HCT116 (cell line): Measurements from ENCODE around the gene KMT2B. TPM values are rescaled to one million over a fixed set of nuclear protein-coding genes. Genes with fewer than 3 reads are reported as not detected.

ENCODE experiments used
- ATAC-seq: fragments of 200-7000 bp; cut with Tn5 transposase; 2 replicates; pipeline ENCODE4 v1.9.1; 2020; ENCODE audit warnings: mild to moderate bottlenecking, moderate library complexity
- BruUV-seq: library from RNA; stranded (reverse); fragments of 400-500 nt; replicated peaks from 2 replicates; lab custom pipeline; 2021; lab: Mats Ljungman, UMichigan
- CTCF ChIA-PET: fragments of 300-600 bp; sonication (Branson Sonifier 250); formaldehyde crosslinking; loops from one replicate; lab custom pipeline; 2021; ENCODE audit warnings: antibody characterized with exemption; lab: Charles Lee
- POLR2A ChIA-PET: fragments of 300-600, 350-600 bp; sonication (Branson Sonifier 250); formaldehyde crosslinking; loops from one replicate; lab custom pipeline; 2021; ENCODE audit warnings: antibody characterized with exemption; lab: Charles Lee
- RAD21 ChIA-PET, 2 experiments: fragments of 300-600 bp; sonication (Branson Sonifier 250); formaldehyde crosslinking; loops; one replicate each; lab custom pipeline; 2023; ENCODE audit warnings: low total read pairs in 2 of 2; ENCODE audit not compliant: uncharacterized antibody in 2 of 2, unreplicated experiment in 2 of 2, low non-redundant PET in 1 of 2; lab: Charles Lee
- DNase-seq: peaks from one replicate; pipeline ENCODE4 v3.0.0-alpha.2; 2010; ENCODE audit warnings: low read depth, low spot score
- H2AFZ ChIP-seq: fragments of 200-600 bp; shearing (Covaris generic), sonication (generic); 2 replicates; pipeline ENCODE4 v1.6.1; 2017; ENCODE audit warnings: low read depth, mixed run types, mixed read lengths, antibody characterized with exemption, low read length; ENCODE audit not compliant: poor library complexity, severe bottlenecking
- H3K27ac ChIP-seq: 2 replicates; pipeline ENCODE4 v1.5.1; 2012; ENCODE audit warnings: low read depth, low read length
- H3K27me3 ChIP-seq: fragments of 200-600 bp; sonication (generic); 2 replicates; pipeline ENCODE4 v1.6.1; 2016; ENCODE audit warnings: mixed run types, low read length, mixed read lengths; ENCODE audit not compliant: insufficient read depth
- H3K36me3 ChIP-seq, 2 experiments: fragments of 200-500 bp in 1 of 2; fragments of 200-600 bp in 1 of 2; sonication (Bioruptor generic) in 1 of 2; sonication (generic) in 1 of 2; 2 replicates each; pipeline versions ENCODE4 v1.5.1 to v1.6.1; 2014 to 2016; ENCODE audit warnings: low read length in 2 of 2, inconsistent platforms in 1 of 2, mixed read lengths in 1 of 2, mixed run types in 1 of 2; ENCODE audit not compliant: insufficient read depth in 2 of 2, control insufficient read depth in 1 of 2
- H3K4me1 ChIP-seq, 2 experiments: fragments of 200-600 bp in 1 of 2; sonication (generic) in 1 of 2; 2 replicates each; pipeline versions ENCODE4 v1.5.1 to v1.6.1; 2012 to 2017; ENCODE audit warnings: low read length in 2 of 2, inconsistent platforms in 1 of 2, mild to moderate bottlenecking in 1 of 2, mixed read lengths in 1 of 2, mixed run types in 1 of 2, moderate library complexity in 1 of 2; ENCODE audit not compliant: insufficient read depth in 2 of 2, control insufficient read depth in 1 of 2
- H3K4me2 ChIP-seq: fragments of 200-600 bp; sonication (generic); 2 replicates; pipeline ENCODE4 v1.6.1; 2017; ENCODE audit warnings: mixed run types, low read length, mixed read lengths
- H3K4me3 ChIP-seq, 2 experiments: fragments of 200-600 bp in 1 of 2; sonication (generic) in 1 of 2; replicated peaks in 1 of 2; 2 replicates each; pipeline ENCODE4 v1.5.1; 2011 to 2016; ENCODE audit warnings: low read length in 2 of 2, control low read depth in 1 of 2, low read depth in 1 of 2, mild to moderate bottlenecking in 1 of 2, mixed read lengths in 1 of 2, mixed run types in 1 of 2
- H3K79me2 ChIP-seq: fragments of 200-600 bp; sonication (generic); 2 replicates; pipeline ENCODE4 v1.6.1; 2017; ENCODE audit warnings: mild to moderate bottlenecking, mixed run types, low read length, moderate library complexity, mixed read lengths; ENCODE audit not compliant: insufficient read depth
- H3K9ac ChIP-seq: fragments of 200-600 bp; sonication (generic); 2 replicates; pipeline ENCODE4 v1.6.1; 2016; ENCODE audit warnings: low read length, mixed read lengths
- H3K9me2 ChIP-seq: fragments of 200-600 bp; sonication (generic), shearing (Covaris generic); 2 replicates; pipeline ENCODE4 v1.6.1; 2017; ENCODE audit warnings: mixed run types, mild to moderate bottlenecking, moderate library complexity; ENCODE audit not compliant: insufficient read depth
- H3K9me3 ChIP-seq, 2 experiments: fragments of 200-500 bp in 1 of 2; fragments of 200-600 bp in 1 of 2; sonication (Bioruptor generic) in 1 of 2; sonication (generic) in 1 of 2; 2 replicates each; pipeline ENCODE4 v1.6.1; 2014 to 2017; ENCODE audit warnings: low read length in 2 of 2, mixed read lengths in 2 of 2, inconsistent platforms in 1 of 2, low read depth in 1 of 2, mild to moderate bottlenecking in 1 of 2, mixed run types in 1 of 2, moderate library complexity in 1 of 2; ENCODE audit not compliant: control insufficient read depth in 1 of 2, insufficient read depth in 1 of 2
- H4K20me1 ChIP-seq: fragments of 200-600 bp; sonication (generic), shearing (Covaris generic); 2 replicates; pipeline ENCODE4 v1.6.1; 2017; ENCODE audit warnings: mixed run types, mild to moderate bottlenecking, moderate library complexity; ENCODE audit not compliant: insufficient read depth
- CBX3 ChIP-seq: IDR thresholded peaks from 2 replicates; pipeline ENCODE4 v1.6.1; 2012; ENCODE audit warnings: low read depth
- CEBPB ChIP-seq: IDR thresholded peaks from 2 replicates; pipeline ENCODE4 v1.6.1; 2012; ENCODE audit warnings: low read depth
- ELF1 ChIP-seq: IDR thresholded peaks from 2 replicates; pipeline ENCODE4 v1.6.1; 2012; ENCODE audit warnings: low read depth, borderline replicate concordance
- EZH2 ChIP-seq: fragments of 200-600 bp; sonication (generic); IDR thresholded peaks from 2 replicates; pipeline ENCODE4 v1.6.1; 2017; ENCODE audit warnings: antibody characterized with exemption, mixed run types
- EZH2phosphoT487 ChIP-seq: fragments of 200-600 bp; IDR thresholded peaks from 2 replicates; pipeline ENCODE4 v1.6.1; 2018; ENCODE audit warnings: antibody characterized with exemption, borderline replicate concordance
- FOSL1 ChIP-seq: IDR thresholded peaks from 2 replicates; pipeline ENCODE4 v1.6.1; 2012; ENCODE audit warnings: low read depth
- JUND ChIP-seq: IDR thresholded peaks from 2 replicates; pipeline ENCODE4 v1.6.1; 2012
- POLR2AphosphoS5 ChIP-seq: IDR thresholded peaks from 2 replicates; pipeline ENCODE4 v1.6.1; 2011; ENCODE audit warnings: mild to moderate bottlenecking, low read depth, low read length, moderate library complexity
- RAD21 ChIP-seq: IDR thresholded peaks from 2 replicates; pipeline ENCODE4 v1.6.1; 2012; ENCODE audit warnings: low read depth, mild to moderate bottlenecking
- SIN3A ChIP-seq: IDR thresholded peaks from 2 replicates; pipeline ENCODE4 v1.6.1; 2012; ENCODE audit warnings: low read depth
- ZFX ChIP-seq: fragments of 450-650 bp; IDR thresholded peaks from 2 replicates; pipeline ENCODE4 v1.6.1; 2017
- ZNF274 ChIP-seq: fragments of 200-500 bp; sonication (Bioruptor generic); IDR thresholded peaks from 2 replicates; pipeline ENCODE4 v1.6.1; 2014; ENCODE audit warnings: mild to moderate bottlenecking, low read depth, low read length, inconsistent platforms
- intact Hi-C: fragments of 100-400 bp; cut with micrococcal nuclease; formaldehyde crosslinking; loops from 2 replicates; pipeline ENCODE4 v1.10.0; 2022
- total RNA-seq: library from RNA; stranded (reverse); gene quantifications from one replicate; pipeline ENCODE4 v1.2.1, GENCODE V29; 2021; ENCODE audit not compliant: unreplicated experiment
- TF ChIP-seq, protein P1 (sequence below): IDR thresholded peaks from 2 replicates; pipeline ENCODE4 v1.6.1; 2012
- TF ChIP-seq, protein P2 (sequence below): IDR thresholded peaks from 2 replicates; pipeline ENCODE4 v1.6.1; 2012
- TF ChIP-seq, protein P3 (sequence below): IDR thresholded peaks from 2 replicates; pipeline ENCODE4 v1.6.1; 2012; ENCODE audit warnings: low read depth
- TF ChIP-seq, protein P4 (sequence below): IDR thresholded peaks from 2 replicates; pipeline ENCODE4 v1.6.1; 2011; ENCODE audit warnings: mild to moderate bottlenecking, low read length, moderate library complexity; ENCODE audit not compliant: insufficient replicate concordance; ENCODE audit errors: extremely low read depth

KMT2B gene
- total RNA-seq, 1 experiment from 2014 or later: 29.9 TPM

DNA sequence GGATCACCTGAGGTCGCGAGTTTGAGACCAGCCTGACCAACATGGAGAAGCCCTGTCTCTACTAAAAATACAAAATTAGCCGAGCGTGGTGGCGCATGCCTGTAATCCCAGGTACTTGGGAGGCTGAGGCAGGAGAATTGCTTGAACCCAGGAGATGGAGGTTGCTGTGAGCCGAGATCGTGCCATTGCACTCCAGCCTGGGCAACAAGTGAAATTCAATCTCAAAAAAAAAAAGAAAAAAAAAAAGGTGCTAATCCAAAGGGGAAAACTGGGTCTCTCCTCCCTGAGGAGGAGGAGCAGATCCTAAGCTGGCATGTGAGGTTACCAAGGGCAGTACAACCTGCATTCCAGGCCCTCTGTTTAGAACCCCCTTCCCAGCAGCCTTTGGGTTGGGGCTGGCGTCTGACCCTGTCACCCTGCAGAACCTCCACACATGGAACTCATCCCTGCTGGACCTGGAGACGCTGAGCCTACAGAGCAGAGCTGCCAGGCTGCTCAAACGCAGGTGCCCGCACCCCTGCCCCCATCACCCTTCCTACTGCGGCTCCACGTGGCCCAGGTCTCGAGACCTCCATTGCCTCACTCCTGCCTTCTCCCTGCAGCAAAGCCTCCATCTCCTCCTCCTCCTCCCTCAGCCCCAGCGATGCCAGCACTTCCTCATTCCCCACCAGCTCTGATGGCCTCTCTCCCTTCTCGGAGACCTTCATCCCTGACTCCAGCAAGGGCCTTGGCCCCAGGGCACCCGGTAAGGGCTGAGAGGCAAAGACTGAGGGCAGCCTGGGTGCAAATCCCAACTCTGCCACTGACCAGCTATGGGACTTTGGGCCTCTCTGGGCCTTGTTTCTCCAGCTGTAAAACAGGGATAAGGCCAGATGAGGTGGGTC, 46.9 kb downstream of the KMT2B start:
- ATAC-seq (no peak), DNase-seq (no peak)
- H3K36me3 ChIP-seq: peaks cover 12 to 13% of the 10 kb centered on the region in 2 experiments; a peak in 2 of 4 replicates
- peaks cover 4% of the 10 kb centered on the region for H3K79me2 ChIP-seq
- no peak overlapping the region for H2AFZ ChIP-seq
- H3K4me1 ChIP-seq: peaks cover 0 to 6% of the 10 kb centered on the region in 2 experiments; a peak in 1 of 4 replicates
- no peak overlapping the region for H3K9ac ChIP-seq
- ChIA-PET RAD21 (no interaction called here), POLR2A (interaction anchor here (1.8 kb wide), 1 partner anchor 16 kb away, joined by 5 read pairs; the partner anchor contains the start of gene LIN37), CTCF (no interaction called here)
- TF ChIP-seq ZFX: no peak
- no peak for TF ChIP-seq POLR2AphosphoS5
- TF ChIP-seq EZH2phosphoT487: no peak
- TF ChIP-seq FOSL1: no peak
- no peak for TF ChIP-seq RAD21
- TF ChIP-seq, protein P1, sequence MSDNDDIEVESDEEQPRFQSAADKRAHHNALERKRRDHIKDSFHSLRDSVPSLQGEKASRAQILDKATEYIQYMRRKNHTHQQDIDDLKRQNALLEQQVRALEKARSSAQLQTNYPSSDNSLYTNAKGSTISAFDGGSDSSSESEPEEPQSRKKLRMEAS: no peak
- TF ChIP-seq CBX3: no peak
- TF ChIP-seq, protein P2, sequence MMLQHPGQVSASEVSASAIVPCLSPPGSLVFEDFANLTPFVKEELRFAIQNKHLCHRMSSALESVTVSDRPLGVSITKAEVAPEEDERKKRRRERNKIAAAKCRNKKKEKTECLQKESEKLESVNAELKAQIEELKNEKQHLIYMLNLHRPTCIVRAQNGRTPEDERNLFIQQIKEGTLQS: no peak
- TF ChIP-seq ELF1: no peak
- TF ChIP-seq EZH2: no peak
- TF ChIP-seq, protein P3, sequence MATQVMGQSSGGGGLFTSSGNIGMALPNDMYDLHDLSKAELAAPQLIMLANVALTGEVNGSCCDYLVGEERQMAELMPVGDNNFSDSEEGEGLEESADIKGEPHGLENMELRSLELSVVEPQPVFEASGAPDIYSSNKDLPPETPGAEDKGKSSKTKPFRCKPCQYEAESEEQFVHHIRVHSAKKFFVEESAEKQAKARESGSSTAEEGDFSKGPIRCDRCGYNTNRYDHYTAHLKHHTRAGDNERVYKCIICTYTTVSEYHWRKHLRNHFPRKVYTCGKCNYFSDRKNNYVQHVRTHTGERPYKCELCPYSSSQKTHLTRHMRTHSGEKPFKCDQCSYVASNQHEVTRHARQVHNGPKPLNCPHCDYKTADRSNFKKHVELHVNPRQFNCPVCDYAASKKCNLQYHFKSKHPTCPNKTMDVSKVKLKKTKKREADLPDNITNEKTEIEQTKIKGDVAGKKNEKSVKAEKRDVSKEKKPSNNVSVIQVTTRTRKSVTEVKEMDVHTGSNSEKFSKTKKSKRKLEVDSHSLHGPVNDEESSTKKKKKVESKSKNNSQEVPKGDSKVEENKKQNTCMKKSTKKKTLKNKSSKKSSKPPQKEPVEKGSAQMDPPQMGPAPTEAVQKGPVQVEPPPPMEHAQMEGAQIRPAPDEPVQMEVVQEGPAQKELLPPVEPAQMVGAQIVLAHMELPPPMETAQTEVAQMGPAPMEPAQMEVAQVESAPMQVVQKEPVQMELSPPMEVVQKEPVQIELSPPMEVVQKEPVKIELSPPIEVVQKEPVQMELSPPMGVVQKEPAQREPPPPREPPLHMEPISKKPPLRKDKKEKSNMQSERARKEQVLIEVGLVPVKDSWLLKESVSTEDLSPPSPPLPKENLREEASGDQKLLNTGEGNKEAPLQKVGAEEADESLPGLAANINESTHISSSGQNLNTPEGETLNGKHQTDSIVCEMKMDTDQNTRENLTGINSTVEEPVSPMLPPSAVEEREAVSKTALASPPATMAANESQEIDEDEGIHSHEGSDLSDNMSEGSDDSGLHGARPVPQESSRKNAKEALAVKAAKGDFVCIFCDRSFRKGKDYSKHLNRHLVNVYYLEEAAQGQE: no peak
- no peak for TF ChIP-seq CEBPB
- TF ChIP-seq JUND: no peak
- no peak for TF ChIP-seq ZNF274
- TF ChIP-seq SIN3A: no peak
- TF ChIP-seq, protein P4, sequence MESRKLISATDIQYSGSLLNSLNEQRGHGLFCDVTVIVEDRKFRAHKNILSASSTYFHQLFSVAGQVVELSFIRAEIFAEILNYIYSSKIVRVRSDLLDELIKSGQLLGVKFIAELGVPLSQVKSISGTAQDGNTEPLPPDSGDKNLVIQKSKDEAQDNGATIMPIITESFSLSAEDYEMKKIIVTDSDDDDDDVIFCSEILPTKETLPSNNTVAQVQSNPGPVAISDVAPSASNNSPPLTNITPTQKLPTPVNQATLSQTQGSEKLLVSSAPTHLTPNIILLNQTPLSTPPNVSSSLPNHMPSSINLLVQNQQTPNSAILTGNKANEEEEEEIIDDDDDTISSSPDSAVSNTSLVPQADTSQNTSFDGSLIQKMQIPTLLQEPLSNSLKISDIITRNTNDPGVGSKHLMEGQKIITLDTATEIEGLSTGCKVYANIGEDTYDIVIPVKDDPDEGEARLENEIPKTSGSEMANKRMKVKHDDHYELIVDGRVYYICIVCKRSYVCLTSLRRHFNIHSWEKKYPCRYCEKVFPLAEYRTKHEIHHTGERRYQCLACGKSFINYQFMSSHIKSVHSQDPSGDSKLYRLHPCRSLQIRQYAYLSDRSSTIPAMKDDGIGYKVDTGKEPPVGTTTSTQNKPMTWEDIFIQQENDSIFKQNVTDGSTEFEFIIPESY: no peak
- intact Hi-C loops: no loop called here
- no peaks in the 10 kb centered on the region for H3K9me2 ChIP-seq
- H3K27me3 ChIP-seq: no peaks in the 10 kb centered on the region
- no peaks in the 10 kb centered on the region for H4K20me1 ChIP-seq
- no peaks in the 10 kb centered on the region for H3K9me3 ChIP-seq
- no peak overlapping the region for H3K27ac ChIP-seq
- no TSS peak for BruUV-seq
- no peak overlapping the region for H3K4me3 ChIP-seq
- H3K4me2 ChIP-seq: no peak overlapping the region
